ENCODE data around the gene GNB1. TPM values are rescaled to one million over a fixed set of nuclear protein-coding genes. Genes with fewer than 3 reads are reported as not detected.

The GNB1 gene
- total and polyA plus RNA-seq, 10 of the 15 experiments (the other 5 are each of a cell fraction or from before 2014, with no cell fraction given) = 23.0 to 392 (median 93.9) TPM

- TF ChIP-seq SRF (IDR thresholded peaks at IDR 0.05; ENCODE audit: low read depth in 2 of 2, low read length in 2 of 2) (no peak), HSF1 (IDR thresholded peaks at IDR 0.05; ENCODE audit: low read depth, low read length) (no peak), RCOR1 (conservative IDR thresholded peaks at IDR 0.05; ENCODE audit: low read depth, low read length) (no peak), E2F8 (IDR thresholded peaks at IDR 0.05; ENCODE audit: low read depth, partially characterized antibody) (no peak), ZBED1 (IDR thresholded peaks at IDR 0.05; ENCODE audit: borderline replicate concordance) (no peak), NFYB (IDR thresholded peaks at IDR 0.05; ENCODE audit: insufficient read depth, low read depth, low read length) (no peak), POU2F2 (IDR thresholded peaks at IDR 0.05; ENCODE audit: borderline replicate concordance, low read depth, low read length) (no peak), KDM1A (IDR thresholded peaks at IDR 0.05; ENCODE audit: borderline replicate concordance) (no peak)
Measured at GRCh38 chr1:1768249-1768992, 122.5 kb downstream of the GNB1 start (continued).

All from GM12878 (cell line).